Gastrocnemius medialis (tissue), 4 donors: ENCODE measurements around the gene ZAR1.

Source experiments
- POLR2A ChIP-seq, 2 donors: fragments of 450-650 bp; IDR thresholded peaks; one replicate each; pipeline ENCODE4 v1.6.1; 2017; ENCODE audit warnings: antibody characterized with exemption in 2 of 2, mild to moderate bottlenecking in 2 of 2, moderate library complexity in 2 of 2
- TF ChIP-seq, protein P1 (sequence below), 5 experiments: fragments of 450-650 bp in 3 of 5; fragments of 200-600 bp in 2 of 5; sonication (generic) in 2 of 5; IDR thresholded peaks in 4 of 5; conservative IDR thresholded peaks in 1 of 5; 1 replicate in 4 of 5; 2 replicates in 1 of 5; pipeline ENCODE4 v1.5.1; 2016 to 2019; ENCODE audit warnings: antibody characterized with exemption in 5 of 5, mild to moderate bottlenecking in 3 of 5, moderate library complexity in 3 of 5

DNA sequence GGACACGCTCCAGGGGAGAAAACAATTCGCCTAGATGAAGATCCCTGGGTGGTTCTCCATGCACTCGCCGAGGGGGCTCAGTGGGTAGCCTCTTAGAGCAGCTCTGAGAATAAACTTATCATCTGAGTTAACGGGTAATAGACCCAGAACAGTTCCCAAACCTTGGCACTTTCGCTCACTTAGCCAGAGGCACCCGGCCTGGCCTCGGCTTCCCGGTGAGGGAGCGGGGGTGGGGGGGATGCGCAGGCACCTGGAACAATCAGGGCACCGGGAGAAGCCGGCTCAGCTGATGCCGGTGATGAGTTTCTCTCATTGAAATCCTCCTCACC lies 405 bp upstream of the ZAR1 start:
- TF ChIP-seq, protein P1, sequence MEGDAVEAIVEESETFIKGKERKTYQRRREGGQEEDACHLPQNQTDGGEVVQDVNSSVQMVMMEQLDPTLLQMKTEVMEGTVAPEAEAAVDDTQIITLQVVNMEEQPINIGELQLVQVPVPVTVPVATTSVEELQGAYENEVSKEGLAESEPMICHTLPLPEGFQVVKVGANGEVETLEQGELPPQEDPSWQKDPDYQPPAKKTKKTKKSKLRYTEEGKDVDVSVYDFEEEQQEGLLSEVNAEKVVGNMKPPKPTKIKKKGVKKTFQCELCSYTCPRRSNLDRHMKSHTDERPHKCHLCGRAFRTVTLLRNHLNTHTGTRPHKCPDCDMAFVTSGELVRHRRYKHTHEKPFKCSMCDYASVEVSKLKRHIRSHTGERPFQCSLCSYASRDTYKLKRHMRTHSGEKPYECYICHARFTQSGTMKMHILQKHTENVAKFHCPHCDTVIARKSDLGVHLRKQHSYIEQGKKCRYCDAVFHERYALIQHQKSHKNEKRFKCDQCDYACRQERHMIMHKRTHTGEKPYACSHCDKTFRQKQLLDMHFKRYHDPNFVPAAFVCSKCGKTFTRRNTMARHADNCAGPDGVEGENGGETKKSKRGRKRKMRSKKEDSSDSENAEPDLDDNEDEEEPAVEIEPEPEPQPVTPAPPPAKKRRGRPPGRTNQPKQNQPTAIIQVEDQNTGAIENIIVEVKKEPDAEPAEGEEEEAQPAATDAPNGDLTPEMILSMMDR (IDR thresholded peaks at IDR 0.05 in 4 of 5, conservative IDR thresholded peaks at IDR 0.05 in 1 of 5), result no peak
- TF ChIP-seq POLR2A (IDR thresholded peaks at IDR 0.05), result no peak
